Stimulated activated CD4-positive, alpha-beta T cell treated with anti-CD3 and anti-CD28 coated beads, Interleukin-15, amount 100 ng/mL, for 48 hours (primary cell): ENCODE data around the gene BCL3.
A peak's percentile ranks its signal among the peaks of the same experiment; 100 is the strongest.
"Not testable (repeated sequence)": the region's sequence is repeated elsewhere in the genome, so short reads cannot be mapped to it uniquely, and the experiment has no call there.

Experiments used
- DNase-seq, 2 donors: peaks; one replicate each; pipeline ENCODE4 v3.0.0-alpha.2; 2020; ENCODE audit warnings: low read depth in 2 of 2

The BCL3 gene

DNA sequence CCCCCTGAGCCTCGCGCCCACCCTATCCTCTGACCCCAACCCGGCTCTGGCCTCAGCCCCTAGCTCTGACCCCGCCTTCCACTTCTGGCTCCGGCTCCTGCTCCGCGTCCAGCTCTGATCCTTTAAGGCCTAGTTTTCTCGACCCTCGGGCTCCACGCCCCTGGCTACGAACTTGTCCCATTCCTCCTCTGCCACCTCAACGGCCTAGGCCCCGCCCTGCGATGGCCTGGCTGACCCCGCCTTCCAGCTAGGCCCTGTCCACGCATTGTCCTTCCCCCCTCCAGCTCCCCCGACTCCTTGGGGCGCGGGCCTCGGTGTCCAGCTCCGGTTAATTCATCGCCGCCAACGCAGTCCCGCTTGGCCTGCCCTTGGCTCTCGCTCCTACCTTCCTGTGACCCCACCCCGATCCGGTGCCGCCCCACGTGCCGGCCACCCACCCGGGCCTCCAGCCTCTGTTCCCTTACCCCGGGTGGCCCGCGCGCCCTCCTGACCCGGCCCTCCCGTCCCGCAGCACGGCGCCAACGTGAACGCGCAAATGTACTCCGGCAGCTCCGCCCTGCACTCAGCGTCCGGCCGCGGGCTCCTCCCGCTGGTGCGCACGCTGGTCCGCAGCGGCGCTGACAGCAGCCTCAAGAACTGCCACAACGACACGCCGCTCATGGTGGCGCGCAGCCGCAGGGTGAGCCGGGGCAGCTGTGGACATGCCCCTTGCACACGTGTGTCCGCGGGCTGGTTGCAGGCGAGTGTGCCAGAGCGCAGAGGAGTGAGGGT lies 9.4 kb downstream of the BCL3 start:
- DNase-seq, result no peak

DNA sequence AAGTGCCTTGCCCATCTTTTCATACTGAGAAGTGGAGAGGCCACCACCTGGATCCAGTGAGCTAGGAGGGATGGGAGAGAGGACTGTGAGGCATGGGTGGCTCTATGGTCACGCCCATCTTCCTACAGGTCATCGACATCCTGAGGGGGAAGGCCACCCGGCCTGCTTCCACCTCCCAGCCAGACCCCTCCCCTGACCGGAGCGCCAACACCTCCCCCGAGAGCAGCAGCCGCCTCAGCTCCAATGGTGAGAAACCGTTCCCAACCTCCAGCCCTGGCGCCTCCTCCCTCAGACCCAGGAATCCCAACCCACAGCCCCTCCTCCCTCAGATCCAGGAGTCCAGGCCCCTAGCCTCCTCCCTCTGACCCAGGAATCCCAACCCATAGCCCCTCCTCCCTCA lies 10.1 kb downstream of the BCL3 start:
- DNase-seq, result no peak

DNA sequence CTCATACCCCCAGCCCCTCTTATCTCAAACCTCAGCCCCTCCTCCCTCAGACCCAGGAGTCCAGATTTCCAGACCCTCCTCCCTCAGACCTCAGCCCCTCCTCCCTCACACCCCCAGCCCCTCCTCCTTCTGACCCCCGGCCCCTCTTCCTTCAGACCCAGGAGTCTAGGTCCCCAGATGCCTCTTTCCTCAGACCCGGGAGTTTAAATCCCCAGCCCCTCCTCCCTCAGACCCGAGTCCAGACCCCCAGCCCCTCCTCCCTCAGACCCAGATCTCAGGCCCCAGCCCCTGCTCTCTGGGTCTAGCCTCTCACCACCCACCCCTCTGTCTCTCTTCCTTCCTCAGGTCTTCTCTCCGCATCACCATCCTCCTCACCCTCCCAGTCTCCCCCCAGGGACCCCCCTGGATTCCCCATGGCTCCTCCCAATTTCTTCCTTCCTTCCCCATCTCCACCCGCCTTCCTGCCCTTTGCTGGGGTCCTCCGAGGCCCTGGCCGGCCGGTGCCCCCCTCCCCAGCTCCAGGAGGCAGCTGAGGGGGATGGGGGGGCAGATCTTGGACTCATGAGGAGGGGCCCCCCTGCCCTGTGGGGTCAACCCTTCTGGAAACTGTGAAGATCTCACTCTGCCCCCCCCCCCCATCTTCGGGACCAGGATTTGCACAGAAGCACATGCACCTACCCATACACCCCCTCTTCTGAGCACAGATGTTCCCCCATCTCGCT lies 10.7 kb downstream of the BCL3 start:
- no peak for DNase-seq

DNA sequence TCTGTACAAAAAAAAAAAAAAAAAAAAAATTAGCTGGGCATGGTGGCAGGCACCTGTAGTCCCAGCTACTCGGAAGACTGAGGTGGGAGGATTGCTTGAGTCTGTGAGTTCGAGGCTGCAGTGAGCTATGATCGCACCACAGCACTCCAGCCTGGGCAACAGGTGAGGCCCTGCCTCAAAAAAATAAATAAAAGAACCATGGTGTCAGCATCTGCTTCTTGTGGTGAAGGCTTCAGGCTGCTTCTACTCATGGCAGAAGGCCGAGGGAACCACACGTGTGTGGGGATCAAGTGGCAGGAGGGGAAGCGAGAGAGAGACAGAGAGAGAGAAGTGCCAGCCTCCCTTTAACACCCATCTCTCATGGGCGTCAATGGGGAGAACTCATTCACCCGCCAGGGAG lies 13.5 kb downstream of the BCL3 start:
- no peak for DNase-seq

DNA sequence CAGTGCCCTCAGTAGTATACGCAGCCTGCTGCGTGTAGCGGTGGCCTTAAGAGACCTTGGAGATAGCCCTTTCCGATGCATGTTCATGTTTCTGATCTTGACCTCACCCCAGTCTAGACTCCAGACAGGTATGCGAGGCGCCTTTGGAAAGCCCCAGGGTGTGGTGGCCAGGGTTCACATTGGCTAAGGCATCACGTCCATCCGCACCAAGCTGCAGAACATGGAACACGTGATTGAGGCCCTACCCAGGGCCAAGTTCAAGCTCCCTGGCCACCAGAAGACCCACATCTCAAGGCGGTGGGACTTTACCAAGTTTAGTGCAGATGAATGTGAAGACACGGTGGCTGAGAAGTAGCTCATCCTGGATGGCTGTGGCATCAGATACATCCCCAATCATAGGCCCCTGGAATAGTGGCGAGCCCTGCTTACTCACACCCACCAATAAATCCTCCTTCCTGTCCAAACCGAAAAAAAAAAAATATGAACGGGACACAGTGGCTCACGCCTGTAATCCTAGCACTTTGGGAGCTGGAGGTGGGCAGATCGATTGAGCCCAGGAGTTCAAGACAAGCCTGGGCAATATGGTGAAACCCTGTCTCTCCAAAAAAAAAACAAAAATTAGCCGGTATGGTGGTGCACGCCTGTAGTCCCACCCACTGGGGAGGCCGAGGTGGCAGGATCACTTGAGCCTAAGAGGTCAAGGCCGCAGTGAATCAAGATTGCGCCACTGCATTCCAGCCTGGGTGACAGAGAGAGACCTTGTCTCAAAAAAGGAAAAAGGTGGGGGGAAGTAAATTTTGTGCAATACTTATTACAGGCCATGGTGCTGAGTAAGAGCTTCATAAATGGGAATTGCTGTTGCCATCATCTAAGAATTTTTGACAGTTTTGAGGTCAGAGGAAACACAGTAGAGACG lies 16.8 kb downstream of the BCL3 start:
- no peak for DNase-seq

DNA sequence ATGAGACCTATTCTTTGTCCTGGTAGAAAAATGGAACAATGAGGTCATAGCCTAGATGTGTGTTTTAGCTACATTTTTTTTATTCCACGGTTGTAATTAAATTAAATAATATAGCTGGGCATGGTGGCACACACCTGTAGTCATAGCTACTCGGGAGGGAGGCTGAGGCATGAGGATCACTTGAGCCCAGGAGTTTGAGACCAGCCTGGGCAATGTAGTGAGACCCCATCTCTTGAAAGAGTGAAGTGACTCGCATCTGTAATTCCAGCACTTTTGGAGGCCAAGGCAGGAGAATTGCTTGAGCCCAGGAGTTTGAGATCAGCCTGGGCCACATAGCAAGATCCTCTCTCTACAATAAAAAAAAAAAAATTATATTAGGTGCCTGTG lies 17.4 kb downstream of the BCL3 start:
- no peak for DNase-seq

DNA sequence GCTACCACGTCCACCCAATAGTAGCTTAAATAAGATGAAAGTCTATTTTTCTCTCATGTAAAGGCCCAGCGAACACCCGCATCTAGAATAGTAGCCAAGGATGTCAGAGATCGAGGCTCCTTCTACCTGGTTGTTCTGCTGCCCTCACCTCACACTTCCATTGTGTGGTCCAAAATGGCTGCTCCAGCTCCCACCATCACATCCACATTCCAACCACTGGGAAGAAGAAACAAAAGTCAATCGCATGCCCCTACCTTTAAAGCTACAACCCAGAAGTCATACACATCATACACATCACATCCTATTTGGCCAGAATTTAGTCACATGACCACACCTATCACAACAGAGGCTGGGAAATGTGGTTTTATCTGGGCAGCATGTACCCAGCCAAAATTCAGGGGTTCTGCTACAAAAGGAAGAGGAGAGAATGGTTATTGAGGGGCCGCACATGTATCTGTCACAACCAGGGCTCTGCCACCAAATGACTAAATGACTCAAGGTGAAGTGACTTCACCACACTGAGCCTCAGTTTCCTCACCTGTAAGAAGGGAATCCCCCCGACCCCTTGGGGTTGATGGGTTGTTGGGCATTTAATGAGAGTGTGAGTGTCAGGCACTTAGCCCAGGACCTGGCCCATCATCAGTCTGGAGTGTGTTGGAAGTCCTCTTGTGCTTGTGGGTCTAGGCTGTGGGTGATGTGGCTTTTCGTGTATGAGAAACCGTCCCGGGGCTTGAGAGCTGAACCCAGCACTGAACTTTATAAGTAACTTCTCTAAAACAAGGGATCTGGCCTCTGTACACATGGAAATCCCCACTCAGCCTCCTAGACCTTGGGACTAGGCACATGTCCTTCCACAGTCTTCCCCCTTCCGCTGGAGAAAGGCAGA lies 19.0 kb downstream of the BCL3 start:
- DNase-seq, result no peak

DNA sequence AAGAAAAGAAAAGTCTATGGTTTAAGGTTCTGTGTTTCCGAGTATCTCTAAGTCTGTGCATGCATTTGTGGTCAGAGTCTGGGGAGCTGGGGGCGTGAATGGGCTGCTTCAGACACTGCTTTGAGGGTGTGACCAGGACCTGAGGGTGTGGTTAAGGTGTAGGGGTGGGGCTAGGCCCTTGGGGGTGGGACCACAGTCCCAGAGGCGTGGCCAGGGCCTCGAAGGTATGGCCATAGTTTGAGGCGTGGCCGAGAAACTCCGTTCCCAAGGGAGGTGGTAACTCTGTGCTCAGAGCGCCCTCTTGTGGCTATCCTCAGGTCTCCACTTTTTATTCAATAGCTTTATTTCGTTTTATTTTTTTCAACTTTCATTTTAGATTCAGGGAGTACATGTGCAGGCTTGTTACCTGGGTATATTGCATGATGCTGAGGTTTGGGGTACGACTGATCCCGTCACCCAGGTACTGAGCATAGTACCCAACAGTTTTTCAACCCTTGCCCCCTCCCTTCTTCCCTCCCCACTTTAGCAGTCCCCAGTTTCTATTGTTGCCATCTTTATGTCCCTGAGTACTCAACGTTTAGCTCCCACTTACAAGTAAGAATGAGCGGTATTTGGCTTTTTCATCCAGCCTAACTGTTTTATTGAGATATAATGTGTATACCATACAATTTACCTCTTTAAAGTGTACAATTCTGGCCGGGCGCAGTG lies 22.2 kb downstream of the BCL3 start:
- DNase-seq, result peak; percentile 96 to 98

GRCh38 chr19:44772144-44772543 lies 23.6 kb downstream of the BCL3 start:
- DNase-seq, result not testable (repeated sequence)

DNA sequence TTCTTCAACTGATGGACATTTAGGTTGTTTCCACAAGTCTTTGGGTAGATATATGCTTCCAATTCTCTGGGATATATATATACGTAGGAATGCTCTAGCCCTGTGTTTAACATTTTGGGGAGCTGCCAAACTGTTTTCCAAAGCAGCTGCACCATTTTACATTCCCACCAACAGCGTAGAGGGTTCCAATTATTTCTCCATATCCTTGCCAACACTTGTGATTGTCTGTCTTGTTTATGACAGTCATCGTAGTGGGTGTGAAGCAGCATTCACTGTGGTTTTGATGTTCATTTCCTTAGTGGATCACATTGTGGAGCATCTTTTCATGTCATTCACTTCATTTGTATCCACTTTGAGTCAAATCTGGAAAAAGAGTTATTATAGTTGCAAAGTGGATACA lies 24.5 kb downstream of the BCL3 start:
- DNase-seq, result no peak

DNA sequence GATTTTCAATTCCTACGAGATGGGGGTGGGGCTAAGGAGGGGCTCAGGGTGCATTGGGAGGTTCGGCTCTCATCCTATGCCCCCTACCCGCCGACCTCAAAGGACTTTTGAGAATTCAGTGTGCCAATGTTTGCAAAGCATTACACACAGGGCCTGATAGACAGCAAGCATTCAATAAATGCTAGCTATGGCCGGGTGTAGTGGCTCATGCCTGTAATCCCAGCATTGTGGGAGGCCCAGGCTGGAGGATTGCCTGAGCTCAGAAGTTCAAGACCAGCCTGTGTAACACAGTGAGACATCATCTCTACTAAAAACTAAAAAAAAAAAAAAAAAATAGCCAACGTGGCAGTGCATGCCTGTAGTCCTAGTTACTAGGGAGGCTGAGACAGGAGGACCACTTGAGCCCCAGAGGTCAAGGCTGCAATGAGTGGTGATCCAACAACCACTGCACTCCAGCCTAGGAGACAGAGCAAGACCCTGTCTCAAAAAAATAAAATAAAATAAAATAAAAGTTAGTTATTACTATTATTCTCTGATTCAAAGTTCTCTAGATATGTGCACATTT lies 27.2 kb downstream of the BCL3 start:
- no peak for DNase-seq

- no peak for DNase-seq
Observed at GRCh38 chr19:44776402-44777096, 28.0 kb downstream of the BCL3 start.

GRCh38 chr19:44777715-44778347 lies 29.3 kb downstream of the BCL3 start, which contains the start of gene CBLC:
CBLC (plus strand) TSS chr19:44777890; CDS start chr19:44777932, 42 bp downstream.
- no peak for DNase-seq

DNA sequence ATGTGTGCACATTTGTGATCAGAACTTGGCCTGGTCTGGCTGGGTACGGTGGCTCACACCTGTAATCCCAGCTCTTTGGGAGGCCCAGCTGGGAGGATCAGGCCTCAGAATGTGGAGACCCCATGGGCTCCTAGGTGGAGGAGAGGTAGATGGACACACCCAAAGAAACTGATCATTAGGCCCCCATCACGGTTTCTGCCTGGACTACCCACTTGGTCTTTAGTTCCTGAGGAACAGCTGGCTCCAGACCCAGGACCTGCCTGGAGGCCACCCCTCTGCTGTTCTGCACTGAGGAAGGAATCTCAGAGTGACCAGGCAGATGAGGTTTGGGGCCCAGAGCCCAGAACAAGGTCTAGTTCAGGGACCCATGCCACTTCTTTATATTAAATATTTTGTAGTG lies 30.6 kb downstream of the BCL3 start:
- no peak for DNase-seq

DNA sequence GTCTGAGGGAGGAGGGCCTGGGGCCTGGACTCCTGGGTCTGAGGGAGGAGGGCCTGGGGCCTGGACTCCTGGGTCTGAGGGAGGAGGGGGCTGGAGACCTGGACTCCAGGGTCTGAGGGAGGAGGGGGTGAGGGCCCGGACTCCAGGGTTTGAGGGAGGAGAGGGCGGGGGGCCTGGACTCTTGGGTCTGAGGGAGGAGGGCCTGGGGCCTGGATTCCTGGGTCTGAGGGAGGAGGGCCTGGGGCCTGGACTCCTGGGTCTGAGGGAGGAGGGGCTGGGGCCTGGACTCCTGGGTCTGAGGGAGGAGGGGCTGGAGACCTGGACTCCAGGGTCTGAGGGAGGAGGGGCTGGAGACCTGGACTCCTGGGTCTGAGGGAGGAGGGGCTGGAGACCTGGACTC lies 33.2 kb downstream of the BCL3 start:
- DNase-seq, result not testable (repeated sequence)

GRCh38 chr19:44782729-44783128 lies 34.2 kb downstream of the BCL3 start:
- no peak for DNase-seq

- DNase-seq, result no peak
Observed at GRCh38 chr19:44783545-44783944, 35.0 kb downstream of the BCL3 start.

GRCh38 chr19:44785271-44785670 lies 36.8 kb downstream of the BCL3 start:
- no peak for DNase-seq

- no peak for DNase-seq
Observed at GRCh38 chr19:44785993-44786392, 37.5 kb downstream of the BCL3 start.
